ENCODE data around the gene RNF10.

Gene RNF10

GRCh38 chr12:120536064-120536791 is 2.1 kb downstream of the RNF10 start:
- no peaks in the 10 kb centered on the region for H3K27me3 ChIP-seq (ENCODE audit: low read depth)
- in situ Hi-C loops (cut with MboI; ENCODE audit: low sequenced_read_pairs), result no loop called here
- peaks cover 13% of the 10 kb centered on the region for H3K36me3 ChIP-seq (replicated peaks)
- no peaks in the 10 kb centered on the region for H3K9me3 ChIP-seq
- H3K4me3 ChIP-seq, result peak overlapping the region; percentile 67
- peaks cover 26% of the 10 kb centered on the region for H3K4me1 ChIP-seq
- DNase-seq (ENCODE audit: low spot score in 2 of 2), result no peak

- Histone ChIP-seq H3K4me3 (peak overlapping the region; percentile 1), H3K9me3 (no peaks in the 10 kb centered on the region), H3K36me3 (replicated peaks) (peaks cover 13% of the 10 kb centered on the region), H3K4me1 (peaks cover 26% of the 10 kb centered on the region), H3K27me3 (ENCODE audit: low read depth) (no peaks in the 10 kb centered on the region)
- in situ Hi-C loops (cut with MboI; ENCODE audit: low sequenced_read_pairs), result no loop called here
- peak in 1 of 2 experiments; percentile 65 for DNase-seq (ENCODE audit: low spot score in 2 of 2)
Measured at GRCh38 chr12:120537856-120538220, 3.7 kb downstream of the RNF10 start.

GRCh38 chr12:120538281-120539156 is 4.4 kb downstream of the RNF10 start:
- Histone ChIP-seq H3K4me3 (no peak overlapping the region), H3K27me3 (ENCODE audit: low read depth) (no peaks in the 10 kb centered on the region), H3K4me1 (peaks cover 26% of the 10 kb centered on the region), H3K9me3 (no peaks in the 10 kb centered on the region), H3K36me3 (replicated peaks) (peaks cover 15% of the 10 kb centered on the region)
- DNase-seq (ENCODE audit: low spot score in 2 of 2), result peak in 1 of 2 experiments; percentile 26
- in situ Hi-C loops (cut with MboI; ENCODE audit: low sequenced_read_pairs), result no loop called here

- Histone ChIP-seq H3K36me3 (replicated peaks) (peaks cover 15% of the 10 kb centered on the region), H3K4me1 (peaks cover 26% of the 10 kb centered on the region), H3K9me3 (no peaks in the 10 kb centered on the region), H3K4me3 (no peak overlapping the region), H3K27me3 (ENCODE audit: low read depth) (no peaks in the 10 kb centered on the region)
- no peak for DNase-seq (ENCODE audit: low spot score in 2 of 2)
- in situ Hi-C loops (cut with MboI; ENCODE audit: low sequenced_read_pairs), result no loop called here
Measured at GRCh38 chr12:120539303-120539702, 5.1 kb downstream of the RNF10 start.

GRCh38 chr12:120540445-120540844 is 6.3 kb downstream of the RNF10 start:
- DNase-seq (ENCODE audit: low spot score in 2 of 2), result no peak
- Histone ChIP-seq H3K9me3 (no peaks in the 10 kb centered on the region), H3K4me3 (no peak overlapping the region), H3K36me3 (replicated peaks) (peaks cover 15% of the 10 kb centered on the region), H3K4me1 (peaks cover 34% of the 10 kb centered on the region), H3K27me3 (ENCODE audit: low read depth) (no peaks in the 10 kb centered on the region)
- in situ Hi-C loops (cut with MboI; ENCODE audit: low sequenced_read_pairs), result no loop called here

- Histone ChIP-seq H3K9me3 (no peaks in the 10 kb centered on the region), H3K4me3 (no peak overlapping the region), H3K36me3 (replicated peaks) (peaks cover 17% of the 10 kb centered on the region), H3K4me1 (peaks cover 31% of the 10 kb centered on the region), H3K27me3 (ENCODE audit: low read depth) (no peaks in the 10 kb centered on the region)
- in situ Hi-C loops (cut with MboI; ENCODE audit: low sequenced_read_pairs), result no loop called here
- DNase-seq (ENCODE audit: low spot score in 2 of 2), result no peak
Measured at GRCh38 chr12:120542166-120542565, 8.0 kb downstream of the RNF10 start.

- H3K36me3 ChIP-seq (replicated peaks), result peaks cover 34% of the 10 kb centered on the region
- DNase-seq (ENCODE audit: low spot score in 2 of 2), result no peak
- in situ Hi-C loops (cut with MboI; ENCODE audit: low sequenced_read_pairs), result no loop called here
Measured at GRCh38 chr12:120544691-120545090, 10.5 kb downstream of the RNF10 start.

GRCh38 chr12:120546050-120546386 is 11.9 kb downstream of the RNF10 start:
- in situ Hi-C loops (cut with MboI; ENCODE audit: low sequenced_read_pairs), result no loop called here
- H3K36me3 ChIP-seq (replicated peaks), result peaks cover 40% of the 10 kb centered on the region

More at GRCh38 chr12:120544691-120545090, 10.5 kb downstream of the RNF10 start:
- H3K4me1 ChIP-seq, result peaks cover 15% of the 10 kb centered on the region
- no peak overlapping the region for H3K4me3 ChIP-seq
- H3K27me3 ChIP-seq (ENCODE audit: low read depth), result no peaks in the 10 kb centered on the region
- no peaks in the 10 kb centered on the region for H3K9me3 ChIP-seq

GRCh38 chr12:120554678-120555077 is 20.5 kb downstream of the RNF10 start:
- Histone ChIP-seq H3K4me3 (no peak overlapping the region), H3K9me3 (no peaks in the 10 kb centered on the region), H3K27me3 (ENCODE audit: low read depth) (no peaks in the 10 kb centered on the region), H3K36me3 (replicated peaks) (peaks cover 58% of the 10 kb centered on the region), H3K4me1 (no peaks in the 10 kb centered on the region)
- no peak for DNase-seq (ENCODE audit: low spot score in 2 of 2)
- in situ Hi-C loops (cut with MboI; ENCODE audit: low sequenced_read_pairs), result no loop called here

More at GRCh38 chr12:120546050-120546386, 11.9 kb downstream of the RNF10 start:
- H3K27me3 ChIP-seq (ENCODE audit: low read depth), result no peaks in the 10 kb centered on the region
- no peaks in the 10 kb centered on the region for H3K9me3 ChIP-seq
- peaks cover 15% of the 10 kb centered on the region for H3K4me1 ChIP-seq
- no peak for DNase-seq (ENCODE audit: low spot score in 2 of 2)
- H3K4me3 ChIP-seq, result no peak overlapping the region

GRCh38 chr12:120557589-120557988 is 23.4 kb downstream of the RNF10 start:
- peaks cover 67% of the 10 kb centered on the region for H3K36me3 ChIP-seq (replicated peaks)

GRCh38 chr12:120562906-120563305 is 28.8 kb downstream of the RNF10 start:
- in situ Hi-C loops (cut with MboI; ENCODE audit: low sequenced_read_pairs), result no loop called here
- no peaks in the 10 kb centered on the region for H3K27me3 ChIP-seq (ENCODE audit: low read depth)

More at GRCh38 chr12:120557589-120557988, 23.4 kb downstream of the RNF10 start:
- in situ Hi-C loops (cut with MboI; ENCODE audit: low sequenced_read_pairs), result no loop called here
- no peaks in the 10 kb centered on the region for H3K27me3 ChIP-seq (ENCODE audit: low read depth)
- no peak overlapping the region for H3K4me3 ChIP-seq
- no peak for DNase-seq (ENCODE audit: low spot score in 2 of 2)
- no peaks in the 10 kb centered on the region for H3K4me1 ChIP-seq
- no peaks in the 10 kb centered on the region for H3K9me3 ChIP-seq

GRCh38 chr12:120563495-120563894 is 29.3 kb downstream of the RNF10 start:
- H3K36me3 ChIP-seq (replicated peaks), result peaks cover 83% of the 10 kb centered on the region
- in situ Hi-C loops (cut with MboI; ENCODE audit: low sequenced_read_pairs), result no loop called here
- no peak overlapping the region for H3K4me3 ChIP-seq
- no peaks in the 10 kb centered on the region for H3K27me3 ChIP-seq (ENCODE audit: low read depth)
- no peak for DNase-seq (ENCODE audit: low spot score in 2 of 2)
- no peaks in the 10 kb centered on the region for H3K4me1 ChIP-seq
- no peaks in the 10 kb centered on the region for H3K9me3 ChIP-seq

More at GRCh38 chr12:120562906-120563305, 28.8 kb downstream of the RNF10 start:
- Histone ChIP-seq H3K4me1 (no peaks in the 10 kb centered on the region), H3K4me3 (no peak overlapping the region), H3K9me3 (no peaks in the 10 kb centered on the region), H3K36me3 (replicated peaks) (peaks cover 85% of the 10 kb centered on the region)
- DNase-seq (ENCODE audit: low spot score in 2 of 2), result no peak

- DNase-seq (ENCODE audit: low spot score in 2 of 2), result no peak
- peaks cover 89% of the 10 kb centered on the region for H3K36me3 ChIP-seq (replicated peaks)
- in situ Hi-C loops (cut with MboI; ENCODE audit: low sequenced_read_pairs), result no loop called here
- H3K27me3 ChIP-seq (ENCODE audit: low read depth), result no peaks in the 10 kb centered on the region
- no peak overlapping the region for H3K4me3 ChIP-seq
- H3K9me3 ChIP-seq, result no peaks in the 10 kb centered on the region
- H3K4me1 ChIP-seq, result no peaks in the 10 kb centered on the region
Measured at GRCh38 chr12:120571299-120571698, 37.1 kb downstream of the RNF10 start.

- DNase-seq (ENCODE audit: low spot score in 2 of 2), result no peak
- Histone ChIP-seq H3K36me3 (replicated peaks) (peaks cover 92% of the 10 kb centered on the region), H3K9me3 (no peaks in the 10 kb centered on the region), H3K27me3 (ENCODE audit: low read depth) (no peaks in the 10 kb centered on the region), H3K4me3 (no peak overlapping the region), H3K4me1 (no peaks in the 10 kb centered on the region)
- in situ Hi-C loops (cut with MboI; ENCODE audit: low sequenced_read_pairs), result no loop called here
Measured at GRCh38 chr12:120573560-120573959, 39.4 kb downstream of the RNF10 start.

Measured in HAP-1 (cell line).